Measurements from ENCODE around the gene MKKS. TPM values are rescaled to one million over a fixed set of nuclear protein-coding genes. Genes with fewer than 3 reads are reported as not detected.

MKKS gene
- total and polyA plus RNA-seq, 9 of the 15 experiments (the other 6 are each of a cell fraction or from before 2014, with no cell fraction given), result 6.8 to 26.8 (median 12.0) TPM

- TF ChIP-seq E2F1 (CRISPR knock-in tag; IDR thresholded peaks at IDR 0.05) (no peak), SMARCE1 (IDR thresholded peaks at IDR 0.05) (no peak), ATF2 (CRISPR knock-in tag; IDR thresholded peaks at IDR 0.05) (no peak), KDM5B (IDR thresholded peaks at IDR 0.05; ENCODE audit: insufficient replicate concordance, low read depth, low read length) (no peak), HMGXB4 (CRISPR knock-in tag; IDR thresholded peaks at IDR 0.05) (no peak), PKNOX1 (IDR thresholded peaks at IDR 0.05) (no peak)
Observed at GRCh38 chr20:10478930-10479329, 44.9 kb upstream of the MKKS start (continued).
